HCT116 (cell line): ENCODE measurements around the gene CCDC61.

Experiments used
- FOSL1 ChIP-seq: IDR thresholded peaks from 2 replicates; pipeline ENCODE4 v1.6.1; 2012; ENCODE audit warnings: low read depth
- TF ChIP-seq, protein P1 (sequence below), 3 experiments: fragments of 200-600 bp in 1 of 3; sonication (generic) in 1 of 3; IDR thresholded peaks in 2 of 3; conservative IDR thresholded peaks in 1 of 3; 2 replicates each; pipeline ENCODE4 v1.5.1; 2012 to 2017; ENCODE audit warnings: low read depth in 2 of 3, low read length in 2 of 3, antibody characterized with exemption in 1 of 3, borderline replicate concordance in 1 of 3, control low read depth in 1 of 3, mild to moderate bottlenecking in 1 of 3, mixed read lengths in 1 of 3, mixed run types in 1 of 3, moderate library complexity in 1 of 3; ENCODE audit not compliant: insufficient read depth in 1 of 3

DNA sequence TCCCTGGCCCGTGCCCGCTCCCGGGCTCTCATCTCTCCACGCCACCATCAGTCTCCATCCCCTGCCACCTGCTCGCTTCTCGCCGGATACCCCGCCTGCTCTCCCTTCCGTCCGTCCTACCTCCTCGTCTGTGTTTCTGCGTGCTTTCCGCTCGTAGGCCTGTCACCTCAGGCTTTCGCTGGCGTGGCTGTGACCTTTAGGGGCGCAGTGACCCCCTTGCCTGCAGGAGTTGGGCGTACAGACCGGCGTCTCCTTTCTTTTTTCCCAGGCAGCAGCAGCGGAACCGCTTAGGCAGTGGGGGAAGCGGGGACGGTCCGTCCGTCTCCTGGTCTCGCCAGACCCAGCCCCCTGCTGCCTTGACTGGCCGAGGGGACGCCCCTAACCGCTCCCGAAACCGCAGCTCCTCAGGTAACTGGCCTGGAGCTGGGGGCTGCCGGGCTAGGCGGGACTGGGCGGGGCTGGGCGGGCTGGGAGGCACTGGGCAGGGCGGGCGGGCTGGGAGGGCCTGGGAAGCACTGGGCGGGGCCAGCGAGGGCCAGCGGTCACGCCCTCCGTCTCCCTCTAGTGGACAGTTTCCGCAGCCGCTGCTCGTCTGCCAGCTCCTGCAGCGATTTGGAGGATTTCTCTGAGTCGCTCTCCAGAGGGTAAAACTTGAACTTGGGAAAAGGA is 21.3 kb downstream of the CCDC61 start:
- TF ChIP-seq FOSL1: no peak
- TF ChIP-seq, protein P1, sequence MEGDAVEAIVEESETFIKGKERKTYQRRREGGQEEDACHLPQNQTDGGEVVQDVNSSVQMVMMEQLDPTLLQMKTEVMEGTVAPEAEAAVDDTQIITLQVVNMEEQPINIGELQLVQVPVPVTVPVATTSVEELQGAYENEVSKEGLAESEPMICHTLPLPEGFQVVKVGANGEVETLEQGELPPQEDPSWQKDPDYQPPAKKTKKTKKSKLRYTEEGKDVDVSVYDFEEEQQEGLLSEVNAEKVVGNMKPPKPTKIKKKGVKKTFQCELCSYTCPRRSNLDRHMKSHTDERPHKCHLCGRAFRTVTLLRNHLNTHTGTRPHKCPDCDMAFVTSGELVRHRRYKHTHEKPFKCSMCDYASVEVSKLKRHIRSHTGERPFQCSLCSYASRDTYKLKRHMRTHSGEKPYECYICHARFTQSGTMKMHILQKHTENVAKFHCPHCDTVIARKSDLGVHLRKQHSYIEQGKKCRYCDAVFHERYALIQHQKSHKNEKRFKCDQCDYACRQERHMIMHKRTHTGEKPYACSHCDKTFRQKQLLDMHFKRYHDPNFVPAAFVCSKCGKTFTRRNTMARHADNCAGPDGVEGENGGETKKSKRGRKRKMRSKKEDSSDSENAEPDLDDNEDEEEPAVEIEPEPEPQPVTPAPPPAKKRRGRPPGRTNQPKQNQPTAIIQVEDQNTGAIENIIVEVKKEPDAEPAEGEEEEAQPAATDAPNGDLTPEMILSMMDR (IDR thresholded peaks at IDR 0.05 in 2 of 3, conservative IDR thresholded peaks at IDR 0.05 in 1 of 3; ENCODE audit: borderline replicate concordance in 1 of 3, insufficient read depth in 1 of 3, low read depth in 2 of 3, low read length in 2 of 3): peak; percentile 52 to 79 (median 64)
